Ramos (cell line): ENCODE results near the gene SLC1A1.
"Not testable (repeated sequence)": the region's sequence is repeated elsewhere in the genome, so short reads cannot be mapped to it uniquely, and the experiment has no call there.

Experiments
- in situ Hi-C: fragments of 300-500 bp; cut with MboI; formaldehyde crosslinking; loops from one replicate; pipeline ENCODE4 v1.14.3; 2022; ENCODE audit warnings: low sequenced_read_pairs; ENCODE audit not compliant: unreplicated experiment

The SLC1A1 gene

DNA sequence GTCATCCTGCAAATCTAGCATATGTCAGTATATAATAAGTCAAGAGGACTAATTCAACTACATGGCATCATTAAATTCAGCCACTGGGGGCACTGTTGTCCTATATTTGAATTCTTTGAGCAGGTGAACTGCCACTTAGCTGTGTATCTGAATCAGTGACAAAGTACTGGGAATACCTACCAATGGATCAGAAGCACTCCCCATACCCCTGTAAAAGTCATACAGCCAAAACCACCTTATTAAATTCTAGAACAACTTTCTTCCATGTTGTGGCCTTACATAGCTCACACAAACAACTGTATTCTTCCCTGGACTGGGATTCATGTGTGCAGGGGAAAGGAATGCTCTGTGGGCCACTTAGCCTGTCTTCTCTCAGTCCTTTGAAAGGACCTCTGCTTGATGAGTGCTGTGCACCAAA is 114.4 kb downstream of the SLC1A1 start:
- in situ Hi-C loops = no loop called here

DNA sequence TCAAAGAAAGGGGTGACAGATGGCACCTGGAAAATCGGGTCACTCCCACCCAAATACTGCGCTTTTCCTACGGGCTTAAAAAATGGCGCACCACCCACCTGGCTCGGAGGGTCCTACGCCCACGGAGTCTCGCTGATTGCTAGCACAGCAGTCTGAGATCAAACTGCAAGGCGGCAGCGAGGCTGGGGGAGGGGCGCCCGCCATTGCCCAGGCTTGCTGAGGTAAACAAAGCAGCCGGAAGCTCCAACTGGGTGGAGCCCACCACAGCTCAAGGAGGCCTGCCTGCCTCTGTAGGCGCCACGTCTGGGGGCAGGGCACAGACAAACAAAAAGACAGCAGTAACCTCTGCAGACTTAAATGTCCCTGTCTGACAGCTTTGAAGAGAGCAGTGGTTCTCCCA is 115.8 kb downstream of the SLC1A1 start:
- in situ Hi-C loops = not testable (repeated sequence)

DNA sequence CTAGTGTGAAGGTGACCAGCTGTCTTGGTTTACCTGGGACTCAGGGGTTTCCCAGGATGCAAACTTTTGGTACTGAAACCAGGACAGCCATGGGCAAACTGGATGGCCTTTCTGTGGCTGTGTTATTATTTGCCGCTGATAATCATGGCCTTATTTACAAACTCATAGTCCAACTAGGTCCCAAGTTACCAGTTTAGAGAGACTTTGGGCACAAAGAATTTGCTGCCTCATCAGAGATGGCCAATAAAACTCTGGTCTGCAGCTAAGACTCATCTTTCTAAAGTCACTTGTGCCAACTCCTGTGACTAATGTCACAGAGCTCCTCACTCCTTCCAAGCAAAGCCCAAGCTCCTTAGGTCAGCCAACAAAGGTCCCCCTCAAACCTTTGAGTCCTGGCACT is 124.4 kb downstream of the SLC1A1 start:
- in situ Hi-C loops = no loop called here

GRCh38 chr9:4615251-4615650 is 125.0 kb downstream of the SLC1A1 start:
- in situ Hi-C loops = no loop called here

- in situ Hi-C loops = no loop called here
Observed at GRCh38 chr9:4615778-4616177, 125.5 kb downstream of the SLC1A1 start.

- in situ Hi-C loops = no loop called here
Observed at GRCh38 chr9:4617752-4618151, 127.5 kb downstream of the SLC1A1 start.

DNA sequence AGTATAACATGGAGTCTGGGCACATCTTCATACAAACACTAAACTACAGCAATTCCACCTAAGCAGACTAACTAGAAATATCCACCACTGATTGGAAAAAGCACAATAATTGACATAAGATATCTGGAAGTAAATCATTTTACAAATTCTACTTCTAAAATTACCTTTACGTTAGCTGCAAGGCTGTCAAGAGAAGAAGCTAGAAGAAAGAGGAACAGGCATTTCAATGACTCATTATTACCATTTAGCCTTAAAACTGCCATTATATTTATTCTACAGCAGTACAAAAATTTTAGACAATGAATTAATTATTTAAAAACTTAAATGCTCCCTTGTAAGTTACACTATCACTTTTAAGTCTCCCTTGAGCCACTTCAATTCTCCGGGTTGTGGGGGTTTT is 128.4 kb downstream of the SLC1A1 start:
- in situ Hi-C loops = no loop called here

- in situ Hi-C loops = no loop called here
Observed at GRCh38 chr9:4620057-4620765, 129.9 kb downstream of the SLC1A1 start.

DNA sequence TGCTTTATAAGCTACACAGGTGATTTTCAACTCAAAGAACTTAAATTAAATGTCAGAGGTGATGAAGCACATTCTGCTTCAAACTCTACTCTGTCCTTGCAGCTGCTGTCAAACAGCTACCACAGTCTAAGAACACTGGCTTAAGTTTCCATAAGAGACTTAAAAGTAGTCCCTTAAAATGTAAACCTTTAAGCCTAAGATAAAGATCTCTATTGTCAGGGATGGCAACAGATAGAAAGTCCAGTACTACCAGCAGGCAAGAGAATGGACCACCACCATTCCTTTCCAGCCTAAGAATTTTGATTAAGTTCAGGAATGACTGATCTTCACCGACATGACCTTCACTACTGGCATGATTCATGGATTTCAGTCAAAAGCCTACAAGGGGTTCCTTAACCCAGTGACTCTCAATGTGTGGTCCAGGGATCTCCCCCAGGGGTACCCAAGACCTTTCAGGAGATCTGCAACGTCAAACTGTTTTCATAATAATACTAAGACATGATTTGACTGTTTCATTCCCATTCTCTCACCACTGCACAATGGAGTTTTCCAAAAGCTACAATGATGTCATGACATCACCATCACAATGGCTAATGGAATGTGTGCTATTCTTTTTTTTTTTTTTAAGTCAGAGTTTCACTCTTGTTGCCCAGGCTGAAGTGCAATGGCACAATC is 130.8 kb downstream of the SLC1A1 start:
- in situ Hi-C loops = no loop called here

DNA sequence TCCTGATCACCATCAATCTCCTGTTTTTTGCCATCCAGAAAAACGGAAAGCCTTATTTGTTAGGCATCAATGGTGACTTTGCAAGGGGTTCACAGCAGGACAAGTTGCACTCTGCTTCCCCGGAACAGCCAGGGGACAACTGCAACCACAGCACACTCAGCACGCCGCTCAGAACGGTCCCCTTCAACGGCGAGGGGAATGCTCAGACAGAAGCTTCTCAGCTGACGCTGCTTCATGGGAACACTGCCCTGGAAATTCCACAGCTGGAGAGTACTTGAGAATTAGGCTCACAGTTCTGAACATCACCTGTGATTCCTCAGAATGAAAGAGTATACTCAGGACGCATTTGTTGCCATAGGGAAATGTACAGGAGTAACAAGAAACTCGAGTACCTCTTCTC is 131.7 kb downstream of the SLC1A1 start:
- in situ Hi-C loops = no loop called here

GRCh38 chr9:4630836-4631235 is 140.6 kb downstream of the SLC1A1 start:
- in situ Hi-C loops = no loop called here
